Calu3 (cell line): ENCODE results near the gene WARS2. TPM values are rescaled to one million over a fixed set of nuclear protein-coding genes. Genes with fewer than 3 reads are reported as not detected.

Experiments used
- BruUV-seq: library from RNA; stranded (reverse); fragments of 400-500 nt; replicated peaks from 2 replicates; lab custom pipeline; 2021; lab: Mats Ljungman, UMichigan
- CTCF ChIA-PET: fragments of 300-600 bp; sonication (Branson Sonifier 250); formaldehyde crosslinking; loops from one replicate; lab custom pipeline; 2022; ENCODE audit warnings: antibody characterized with exemption; lab: Charles Lee
- DNase-seq: peaks from one replicate; pipeline ENCODE4 v3.0.0; 2022
- H3K27ac Mint-ChIP-seq: one replicate; pipeline ENCODE4 v1.8.0; 2022; ENCODE audit warnings: mixed read lengths; ENCODE audit not compliant: unreplicated experiment
- H3K27me3 Mint-ChIP-seq: one replicate; pipeline ENCODE4 v1.8.0; 2022; ENCODE audit warnings: mixed read lengths; ENCODE audit not compliant: unreplicated experiment
- H3K36me3 Mint-ChIP-seq: one replicate; pipeline ENCODE4 v1.8.0; 2022; ENCODE audit warnings: mild to moderate bottlenecking, moderate library complexity, mixed read lengths; ENCODE audit not compliant: insufficient read depth, unreplicated experiment
- H3K4me1 Mint-ChIP-seq: one replicate; pipeline ENCODE4 v1.8.0; 2022; ENCODE audit warnings: mild to moderate bottlenecking, low read depth, mixed read lengths; ENCODE audit not compliant: unreplicated experiment
- H3K4me3 Mint-ChIP-seq: one replicate; pipeline ENCODE4 v1.8.0; 2022; ENCODE audit warnings: mild to moderate bottlenecking, low read depth, moderate library complexity, mixed read lengths; ENCODE audit not compliant: unreplicated experiment
- H3K9me3 Mint-ChIP-seq: one replicate; pipeline ENCODE4 v1.8.0; 2022; ENCODE audit warnings: low read depth, mixed read lengths; ENCODE audit not compliant: unreplicated experiment
- intact Hi-C: fragments of 100-400 bp; cut with micrococcal nuclease; formaldehyde crosslinking; loops from one replicate; pipeline ENCODE4 v1.10.0; 2022; ENCODE audit not compliant: unreplicated experiment
- total RNA-seq: library from RNA; stranded (reverse); gene quantifications from 2 replicates; pipeline ENCODE4 v1.2.3, GENCODE V29; 2022
- TF ChIP-seq, protein P1 (sequence below): fragments of 200-600 bp; IDR thresholded peaks from one replicate; pipeline ENCODE4 v1.8.0; 2022; ENCODE audit warnings: antibody characterized with exemption; ENCODE audit not compliant: unreplicated experiment

WARS2 gene
- total RNA-seq, 1 experiment from 2014 or later, result 7.8 TPM

DNA sequence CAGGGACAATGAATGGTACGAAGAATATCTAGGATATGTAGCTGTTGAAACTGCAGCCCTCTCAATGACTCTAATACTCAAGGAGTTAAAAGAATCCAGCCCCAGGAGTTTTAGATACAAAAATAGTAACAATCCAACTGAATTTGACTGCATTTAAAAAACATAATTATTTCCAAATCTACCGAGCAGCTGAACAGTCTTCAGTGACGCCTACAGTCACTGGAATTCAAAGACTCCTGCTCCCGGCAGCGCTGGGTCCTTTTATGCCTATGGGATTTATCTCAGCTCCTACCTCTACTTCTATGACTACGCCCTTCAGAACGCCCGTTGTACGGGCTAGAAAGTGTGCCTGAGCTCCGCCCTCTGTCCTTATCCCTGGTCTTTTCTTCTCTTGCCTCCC is 55.7 kb downstream of the WARS2 start:
- Mint-ChIP-seq H3K27ac (no peak overlapping the region), H3K9me3 (no peaks in the 10 kb centered on the region), H3K27me3 (no peaks in the 10 kb centered on the region), H3K4me1 (peaks cover 11% of the 10 kb centered on the region), H3K36me3 (no peaks in the 10 kb centered on the region), H3K4me3 (no peak overlapping the region)
- TF ChIP-seq, protein P1, sequence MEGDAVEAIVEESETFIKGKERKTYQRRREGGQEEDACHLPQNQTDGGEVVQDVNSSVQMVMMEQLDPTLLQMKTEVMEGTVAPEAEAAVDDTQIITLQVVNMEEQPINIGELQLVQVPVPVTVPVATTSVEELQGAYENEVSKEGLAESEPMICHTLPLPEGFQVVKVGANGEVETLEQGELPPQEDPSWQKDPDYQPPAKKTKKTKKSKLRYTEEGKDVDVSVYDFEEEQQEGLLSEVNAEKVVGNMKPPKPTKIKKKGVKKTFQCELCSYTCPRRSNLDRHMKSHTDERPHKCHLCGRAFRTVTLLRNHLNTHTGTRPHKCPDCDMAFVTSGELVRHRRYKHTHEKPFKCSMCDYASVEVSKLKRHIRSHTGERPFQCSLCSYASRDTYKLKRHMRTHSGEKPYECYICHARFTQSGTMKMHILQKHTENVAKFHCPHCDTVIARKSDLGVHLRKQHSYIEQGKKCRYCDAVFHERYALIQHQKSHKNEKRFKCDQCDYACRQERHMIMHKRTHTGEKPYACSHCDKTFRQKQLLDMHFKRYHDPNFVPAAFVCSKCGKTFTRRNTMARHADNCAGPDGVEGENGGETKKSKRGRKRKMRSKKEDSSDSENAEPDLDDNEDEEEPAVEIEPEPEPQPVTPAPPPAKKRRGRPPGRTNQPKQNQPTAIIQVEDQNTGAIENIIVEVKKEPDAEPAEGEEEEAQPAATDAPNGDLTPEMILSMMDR, result no peak
- CTCF ChIA-PET, result no interaction called here
- intact Hi-C loops, result no loop called here
- DNase-seq, result no peak
- no TSS peak for BruUV-seq

DNA sequence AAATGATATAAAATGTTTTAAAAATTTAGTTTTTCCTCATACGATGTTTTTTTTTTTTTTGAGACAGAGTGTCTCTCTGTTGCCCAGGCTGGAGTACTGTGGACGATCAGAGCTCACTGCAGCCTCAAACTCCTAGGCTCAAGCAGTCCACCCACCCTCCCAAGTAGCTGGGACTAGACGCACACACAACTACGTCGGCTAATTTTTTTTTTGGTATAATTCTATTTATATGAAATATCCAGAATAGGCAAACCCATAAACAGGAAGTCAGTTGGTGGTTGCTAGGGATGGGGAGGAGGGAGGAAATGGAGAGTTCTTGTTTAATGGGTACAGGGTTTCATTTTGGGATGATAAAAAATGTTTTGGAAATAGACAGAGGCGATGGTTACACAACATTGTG is 56.5 kb downstream of the WARS2 start:
- Mint-ChIP-seq H3K27me3 (no peaks in the 10 kb centered on the region), H3K4me3 (no peak overlapping the region), H3K4me1 (peaks cover 14% of the 10 kb centered on the region), H3K27ac (no peak overlapping the region), H3K9me3 (no peaks in the 10 kb centered on the region), H3K36me3 (no peaks in the 10 kb centered on the region)
- no peak for DNase-seq
- no TSS peak for BruUV-seq
- intact Hi-C loops, result no loop called here
- TF ChIP-seq, protein P1, result no peak
- CTCF ChIA-PET, result no interaction called here

DNA sequence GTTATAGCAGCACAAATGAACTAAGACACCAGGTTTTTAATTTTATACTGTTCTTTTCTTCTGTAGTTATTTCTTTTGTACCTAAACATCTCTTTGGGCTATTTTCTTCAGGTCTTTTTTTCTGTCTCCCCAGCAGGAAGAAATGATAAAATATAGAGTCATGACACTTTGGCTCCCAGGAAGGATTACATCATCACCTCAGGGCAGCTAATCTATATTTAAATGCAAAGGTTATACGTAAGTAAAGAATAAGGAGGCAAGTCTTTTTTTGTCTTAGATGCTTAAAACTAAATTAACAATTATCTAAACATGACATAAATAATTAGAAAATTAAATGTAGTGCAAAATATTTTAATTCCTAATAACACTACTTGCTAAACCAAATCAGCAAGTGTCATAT is 57.0 kb downstream of the WARS2 start:
- intact Hi-C loops, result no loop called here
- no peak for DNase-seq
- H3K27me3 Mint-ChIP-seq, result no peaks in the 10 kb centered on the region
- BruUV-seq, result no TSS peak
- no peak overlapping the region for H3K27ac Mint-ChIP-seq
- TF ChIP-seq, protein P1, result no peak
- H3K9me3 Mint-ChIP-seq, result no peaks in the 10 kb centered on the region
- peaks cover 14% of the 10 kb centered on the region for H3K4me1 Mint-ChIP-seq
- no peaks in the 10 kb centered on the region for H3K36me3 Mint-ChIP-seq
- CTCF ChIA-PET, result no interaction called here
- H3K4me3 Mint-ChIP-seq, result no peak overlapping the region

DNA sequence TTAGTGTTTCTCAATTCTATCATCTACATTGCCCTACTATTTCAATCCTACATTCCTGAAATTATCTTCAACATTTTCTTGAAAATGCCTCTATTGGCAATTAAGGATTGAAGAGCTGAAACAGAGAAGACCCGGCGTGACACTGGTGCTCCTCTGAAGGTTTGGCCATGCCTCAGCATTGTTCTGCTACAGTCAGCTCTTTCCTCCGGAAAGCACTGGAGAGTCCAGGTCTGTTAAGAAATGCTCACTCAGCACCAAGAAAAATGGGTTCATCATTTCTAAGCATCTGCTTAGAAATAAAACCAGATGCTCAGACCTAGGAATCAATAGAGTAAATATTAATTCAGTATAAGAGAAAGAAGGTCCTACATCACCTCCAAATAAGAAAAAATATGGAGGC is 58.8 kb downstream of the WARS2 start:
- no peak overlapping the region for H3K4me3 Mint-ChIP-seq
- intact Hi-C loops, result no loop called here
- H3K27ac Mint-ChIP-seq, result no peak overlapping the region
- H3K36me3 Mint-ChIP-seq, result no peaks in the 10 kb centered on the region
- TF ChIP-seq, protein P1, result no peak
- BruUV-seq, result no TSS peak
- no peaks in the 10 kb centered on the region for H3K9me3 Mint-ChIP-seq
- no peak for DNase-seq
- H3K27me3 Mint-ChIP-seq, result no peaks in the 10 kb centered on the region
- peaks cover 14% of the 10 kb centered on the region for H3K4me1 Mint-ChIP-seq
- CTCF ChIA-PET, result no interaction called here
